Neural crest cell (in vitro differentiated cells): Measurements from ENCODE around the gene NRF1. TPM values are rescaled to one million over a fixed set of nuclear protein-coding genes. Genes with fewer than 3 reads are reported as not detected.

Experiments
- DNase-seq: peaks from one replicate; pipeline ENCODE4 v3.0.0; 2021; ENCODE audit warnings: low read depth, mixed read lengths, low spot score
- H3K27ac Mint-ChIP-seq: one replicate; pipeline ENCODE4 v1.8.0; 2021; ENCODE audit warnings: mild to moderate bottlenecking, mixed read lengths; ENCODE audit not compliant: unreplicated experiment
- H3K27me3 Mint-ChIP-seq: 2 replicates; pipeline ENCODE4 v1.8.0; 2021; ENCODE audit warnings: low read depth, mild to moderate bottlenecking, mixed read lengths
- H3K36me3 Mint-ChIP-seq: 2 replicates; pipeline ENCODE4 v1.8.0; 2021; ENCODE audit warnings: low read depth, mild to moderate bottlenecking, mixed read lengths
- H3K4me1 Mint-ChIP-seq: 2 replicates; pipeline ENCODE4 v1.8.0; 2021; ENCODE audit warnings: mixed read lengths
- H3K4me3 Mint-ChIP-seq: one replicate; pipeline ENCODE4 v1.8.0; 2021; ENCODE audit warnings: mild to moderate bottlenecking, mixed read lengths
- H3K9me3 Mint-ChIP-seq: 2 replicates; pipeline ENCODE4 v1.8.0; 2021; ENCODE audit warnings: mixed read lengths
- total RNA-seq: library from RNA; stranded (reverse); gene quantifications from 2 replicates; pipeline ENCODE4 v1.2.1, GENCODE V29; 2021
- TF ChIP-seq, protein P1 (sequence below): fragments of 200-600 bp; sonication (generic); conservative IDR thresholded peaks from 2 replicates; pipeline ENCODE4 v1.5.0; 2021; ENCODE audit warnings: antibody characterized with exemption, mild to moderate bottlenecking

The NRF1 gene
- total RNA-seq, 1 donor from 2014 or later: 27.5 TPM

GRCh38 chr7:129615018-129615417, 3.5 kb downstream of the NRF1 start:
- TF ChIP-seq, protein P1, sequence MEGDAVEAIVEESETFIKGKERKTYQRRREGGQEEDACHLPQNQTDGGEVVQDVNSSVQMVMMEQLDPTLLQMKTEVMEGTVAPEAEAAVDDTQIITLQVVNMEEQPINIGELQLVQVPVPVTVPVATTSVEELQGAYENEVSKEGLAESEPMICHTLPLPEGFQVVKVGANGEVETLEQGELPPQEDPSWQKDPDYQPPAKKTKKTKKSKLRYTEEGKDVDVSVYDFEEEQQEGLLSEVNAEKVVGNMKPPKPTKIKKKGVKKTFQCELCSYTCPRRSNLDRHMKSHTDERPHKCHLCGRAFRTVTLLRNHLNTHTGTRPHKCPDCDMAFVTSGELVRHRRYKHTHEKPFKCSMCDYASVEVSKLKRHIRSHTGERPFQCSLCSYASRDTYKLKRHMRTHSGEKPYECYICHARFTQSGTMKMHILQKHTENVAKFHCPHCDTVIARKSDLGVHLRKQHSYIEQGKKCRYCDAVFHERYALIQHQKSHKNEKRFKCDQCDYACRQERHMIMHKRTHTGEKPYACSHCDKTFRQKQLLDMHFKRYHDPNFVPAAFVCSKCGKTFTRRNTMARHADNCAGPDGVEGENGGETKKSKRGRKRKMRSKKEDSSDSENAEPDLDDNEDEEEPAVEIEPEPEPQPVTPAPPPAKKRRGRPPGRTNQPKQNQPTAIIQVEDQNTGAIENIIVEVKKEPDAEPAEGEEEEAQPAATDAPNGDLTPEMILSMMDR: no peak
- Mint-ChIP-seq H3K36me3 (peaks cover 4% of the 10 kb centered on the region), H3K27me3 (no peaks in the 10 kb centered on the region), H3K27ac (no peak overlapping the region), H3K9me3 (no peaks in the 10 kb centered on the region), H3K4me1 (peaks cover 47% of the 10 kb centered on the region), H3K4me3 (peak overlapping the region; percentile 97)
- DNase-seq: no peak

DNA sequence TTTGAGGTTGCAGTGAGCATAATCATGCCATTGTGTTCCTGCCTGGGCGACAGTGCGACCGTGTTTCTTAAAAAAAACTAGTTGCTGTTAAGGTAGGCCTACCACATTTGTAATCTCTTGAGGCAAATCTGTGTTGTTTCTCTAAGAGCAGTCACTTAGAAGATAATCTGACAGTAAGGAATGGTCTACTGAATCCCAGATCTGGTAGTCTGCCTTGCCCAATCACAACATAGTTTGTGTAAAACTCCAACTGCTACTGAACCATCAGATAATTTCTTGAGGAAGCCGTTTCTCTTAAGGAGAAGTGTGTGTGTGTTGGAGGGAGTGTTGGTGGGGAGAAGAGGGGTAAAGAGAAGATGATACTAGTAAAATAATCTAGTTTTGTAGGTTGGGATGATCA, 5.0 kb downstream of the NRF1 start:
- no peak for DNase-seq
- no peak overlapping the region for H3K4me3 Mint-ChIP-seq
- H3K36me3 Mint-ChIP-seq: peaks cover 6% of the 10 kb centered on the region
- TF ChIP-seq, protein P1: no peak
- H3K27me3 Mint-ChIP-seq: no peaks in the 10 kb centered on the region
- no peaks in the 10 kb centered on the region for H3K9me3 Mint-ChIP-seq
- no peak overlapping the region for H3K27ac Mint-ChIP-seq
- peaks cover 41% of the 10 kb centered on the region for H3K4me1 Mint-ChIP-seq

DNA sequence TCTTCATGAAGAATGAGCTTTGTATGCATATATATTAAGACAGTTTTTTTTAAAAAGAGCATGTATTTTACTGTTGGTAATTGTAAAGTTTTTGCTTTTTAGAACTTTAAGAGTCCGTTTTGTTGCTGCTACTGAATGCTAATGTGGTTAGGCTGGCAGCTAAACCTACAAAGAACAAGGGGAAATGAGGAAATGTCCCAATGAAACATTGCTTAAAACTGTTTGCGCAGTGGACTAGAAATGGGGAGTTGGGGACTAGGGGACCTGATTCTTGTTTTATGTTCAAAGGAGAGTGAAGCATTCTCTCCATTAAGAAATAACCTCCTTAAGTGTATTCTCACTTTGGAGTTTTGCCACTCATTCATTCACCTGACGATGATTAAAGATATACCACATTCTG, 5.7 kb downstream of the NRF1 start:
- H3K9me3 Mint-ChIP-seq: no peaks in the 10 kb centered on the region
- H3K4me3 Mint-ChIP-seq: no peak overlapping the region
- TF ChIP-seq, protein P1: no peak
- DNase-seq: no peak
- peaks cover 41% of the 10 kb centered on the region for H3K4me1 Mint-ChIP-seq
- H3K27me3 Mint-ChIP-seq: no peaks in the 10 kb centered on the region
- H3K27ac Mint-ChIP-seq: no peak overlapping the region
- H3K36me3 Mint-ChIP-seq: peaks cover 6% of the 10 kb centered on the region

GRCh38 chr7:129617652-129618051, 6.1 kb downstream of the NRF1 start:
- peaks cover 6% of the 10 kb centered on the region for H3K36me3 Mint-ChIP-seq
- peaks cover 38% of the 10 kb centered on the region for H3K4me1 Mint-ChIP-seq
- no peak overlapping the region for H3K4me3 Mint-ChIP-seq
- TF ChIP-seq, protein P1: no peak
- no peak for DNase-seq
- H3K27me3 Mint-ChIP-seq: no peaks in the 10 kb centered on the region
- peak overlapping the region; percentile 8 for H3K27ac Mint-ChIP-seq
- H3K9me3 Mint-ChIP-seq: no peaks in the 10 kb centered on the region

DNA sequence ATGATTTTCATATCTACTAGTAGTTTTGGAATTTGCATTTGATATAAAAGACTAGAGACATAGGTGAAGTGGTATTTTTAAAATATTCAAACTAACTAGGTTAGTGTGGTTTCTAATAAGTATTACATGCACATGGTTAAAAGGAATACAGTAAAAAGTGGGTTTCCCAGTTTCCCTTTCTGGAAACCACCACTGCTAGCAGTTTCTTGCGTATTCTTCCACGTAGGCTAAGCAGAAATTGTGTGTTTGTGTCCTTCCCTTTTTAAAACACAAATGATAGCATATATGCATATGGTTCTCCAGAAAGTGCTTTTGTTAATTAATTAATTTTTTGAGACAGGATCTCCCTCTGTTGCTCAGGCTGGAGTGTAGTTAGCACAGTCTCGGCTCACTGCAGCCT, 15.4 kb downstream of the NRF1 start:
- Mint-ChIP-seq H3K4me1 (peaks cover 18% of the 10 kb centered on the region), H3K9me3 (no peaks in the 10 kb centered on the region), H3K36me3 (peaks cover 5% of the 10 kb centered on the region), H3K4me3 (no peak overlapping the region), H3K27me3 (no peaks in the 10 kb centered on the region), H3K27ac (no peak overlapping the region)
- TF ChIP-seq, protein P1: no peak
- no peak for DNase-seq

DNA sequence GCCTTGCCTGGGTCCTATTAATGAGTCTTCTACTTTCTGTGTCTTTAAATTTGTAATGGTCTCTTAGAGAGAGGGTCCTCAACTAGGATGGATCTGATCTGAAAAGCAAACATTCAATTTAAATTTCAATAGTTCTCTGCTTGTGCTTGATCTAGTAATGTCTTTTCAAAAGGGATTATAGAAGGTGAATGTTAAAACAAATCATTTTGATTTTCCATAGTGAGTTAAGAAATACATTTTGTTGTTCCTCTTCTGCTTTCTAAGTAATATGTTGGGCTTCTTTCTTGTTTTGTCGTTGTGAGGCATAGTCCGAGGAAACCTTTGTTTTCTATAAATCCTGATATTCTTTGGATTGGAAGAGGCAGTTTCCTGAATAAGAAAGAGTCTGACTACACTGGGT, 18.8 kb downstream of the NRF1 start:
- H3K27ac Mint-ChIP-seq: peak overlapping the region; percentile 35
- TF ChIP-seq, protein P1: no peak
- no peaks in the 10 kb centered on the region for H3K9me3 Mint-ChIP-seq
- peaks cover 3% of the 10 kb centered on the region for H3K36me3 Mint-ChIP-seq
- H3K4me1 Mint-ChIP-seq: peaks cover 19% of the 10 kb centered on the region
- no peak for DNase-seq
- H3K4me3 Mint-ChIP-seq: no peak overlapping the region
- H3K27me3 Mint-ChIP-seq: no peaks in the 10 kb centered on the region
